ENCODE measurements around the gene PLA2G12A.

PLA2G12A gene

GRCh38 chr4:109676886-109677285, 53.0 kb downstream of the PLA2G12A start:
- no peak for DNase-seq

- DNase-seq, result no peak
These were observed 54.0 kb downstream of the PLA2G12A start for GRCh38 chr4:109675843-109676242.

- no peak for DNase-seq
These were observed 54.7 kb downstream of the PLA2G12A start for GRCh38 chr4:109675181-109675580.

- no peak for DNase-seq
These were observed 56.6 kb downstream of the PLA2G12A start for GRCh38 chr4:109673303-109673702.

GRCh38 chr4:109672169-109672930, 57.5 kb downstream of the PLA2G12A start:
- DNase-seq, result no peak

GRCh38 chr4:109671350-109671749, 58.5 kb downstream of the PLA2G12A start:
- no peak for DNase-seq

- DNase-seq, result no peak
These were observed 63.9 kb downstream of the PLA2G12A start for GRCh38 chr4:109665783-109666485.

- DNase-seq, result no peak
These were observed 67.1 kb downstream of the PLA2G12A start for GRCh38 chr4:109662771-109663170.

- no peak for DNase-seq
These were observed 67.8 kb downstream of the PLA2G12A start for GRCh38 chr4:109662116-109662515.
